CD4-positive, alpha-beta T cell treated with Interleukin-10 for 1 hour (primary cell): ENCODE data around the gene FABP2.
"Not testable (repeated sequence)": the region's sequence is repeated elsewhere in the genome, so short reads cannot be mapped to it uniquely, and the experiment has no call there.

ENCODE experiments used
- DNase-seq: peaks from one replicate; pipeline ENCODE4 v3.0.0-alpha.2; 2020

FABP2 gene

DNA sequence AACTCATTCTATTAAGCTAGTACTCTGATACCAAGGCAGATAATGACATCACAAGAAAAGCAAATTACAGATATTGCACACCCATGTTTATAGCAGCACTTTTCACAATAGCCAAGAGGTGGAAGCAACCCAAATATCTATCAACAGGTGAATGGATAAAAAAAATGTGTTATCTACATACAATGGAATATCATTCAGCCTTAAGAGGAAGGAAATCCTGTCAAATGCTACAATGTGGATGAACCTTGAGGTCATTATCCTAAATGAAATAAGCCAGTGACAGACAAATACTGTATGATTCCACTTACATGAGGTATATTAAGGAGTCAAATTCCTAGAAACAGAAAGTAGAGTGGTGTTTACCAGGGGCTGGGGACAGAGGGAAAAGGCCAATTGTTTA lies 14.3 kb downstream of the FABP2 start:
- no peak for DNase-seq

DNA sequence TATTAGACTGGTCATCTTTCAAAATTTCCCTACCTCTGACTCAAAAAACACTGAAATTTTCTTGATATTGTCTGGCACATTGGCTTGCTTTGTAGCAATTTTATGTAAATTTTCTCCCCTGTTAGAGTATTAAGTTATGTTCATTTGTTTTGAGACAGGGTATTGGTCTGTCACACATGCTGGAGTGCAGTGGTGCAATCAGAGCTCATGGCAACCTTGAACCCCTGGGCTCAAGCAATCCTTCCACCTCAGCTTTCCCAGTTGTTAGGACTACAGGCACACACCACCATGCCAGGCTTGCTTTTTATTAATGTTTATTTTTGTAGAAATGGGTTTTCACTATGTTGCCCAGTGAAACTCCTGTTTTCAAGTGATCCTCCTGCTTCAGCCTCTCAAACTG lies 17.5 kb downstream of the FABP2 start:
- no peak for DNase-seq

DNA sequence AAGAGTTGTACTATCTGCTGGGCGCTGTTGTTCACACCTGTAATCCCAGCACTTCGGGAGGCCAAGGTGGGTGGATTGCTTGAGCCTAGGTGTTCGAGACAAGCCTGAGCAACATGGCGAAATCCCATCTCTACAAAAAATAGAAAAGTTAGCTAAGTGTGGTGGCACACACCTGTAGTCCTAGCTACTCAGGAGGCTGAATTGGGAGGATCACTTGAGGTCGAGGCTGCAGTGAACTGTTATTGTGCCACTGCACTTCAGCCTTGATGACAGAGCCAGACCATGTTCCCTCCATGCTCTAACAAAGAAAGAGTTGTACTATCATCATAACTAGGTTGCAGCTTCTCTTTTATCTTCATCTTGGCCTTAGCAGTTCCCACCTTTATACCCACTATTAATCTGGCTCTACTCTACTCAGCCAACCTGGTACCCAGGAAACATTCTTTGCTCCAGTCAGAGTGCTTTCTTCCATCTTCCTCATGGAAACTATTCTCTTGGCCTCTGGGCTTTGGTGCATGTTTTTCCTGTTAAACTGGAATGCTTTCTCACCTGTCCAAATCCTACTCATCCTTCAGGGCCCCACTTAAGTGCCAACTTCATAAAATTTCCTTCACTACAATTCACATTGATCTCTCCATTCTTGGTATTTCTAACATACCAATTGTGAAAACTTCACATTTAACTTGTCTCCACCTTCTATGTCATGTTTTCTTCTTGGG lies 18.2 kb downstream of the FABP2 start:
- no peak for DNase-seq

DNA sequence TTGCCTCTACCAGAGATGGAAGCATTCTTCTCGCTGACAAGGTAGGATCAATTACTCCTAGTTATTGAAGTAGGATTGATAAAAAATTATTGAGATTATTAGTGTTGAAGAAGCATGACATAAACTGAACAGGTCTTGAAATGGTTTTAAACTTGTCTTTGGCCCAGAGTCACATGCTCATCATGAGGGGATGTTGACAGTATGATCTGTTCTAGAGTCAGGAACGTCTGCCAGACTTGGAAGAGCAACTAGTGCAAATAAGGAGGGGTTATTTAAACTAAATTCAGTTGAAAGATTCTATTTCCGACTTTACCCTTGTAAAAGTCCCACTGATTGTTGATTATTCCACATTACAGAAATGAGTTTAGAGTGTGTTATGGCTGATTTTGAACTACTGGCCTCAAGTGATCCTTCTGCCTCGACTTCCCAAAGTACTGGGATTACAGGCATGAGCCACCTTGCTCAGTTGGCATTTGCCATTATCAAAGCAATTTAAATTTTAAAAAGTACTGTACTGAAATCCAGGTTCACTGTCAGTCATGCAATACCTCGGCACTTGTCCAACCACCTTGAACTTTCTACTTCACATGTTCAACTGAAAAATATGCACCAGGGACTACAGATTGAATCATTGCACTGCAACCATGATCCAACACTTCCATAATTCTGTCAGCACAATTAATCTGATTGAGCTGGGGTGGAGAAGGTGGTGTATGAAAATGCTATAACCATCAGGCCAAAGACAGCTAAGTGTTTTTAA lies 19.7 kb downstream of the FABP2 start:
- no peak for DNase-seq

DNA sequence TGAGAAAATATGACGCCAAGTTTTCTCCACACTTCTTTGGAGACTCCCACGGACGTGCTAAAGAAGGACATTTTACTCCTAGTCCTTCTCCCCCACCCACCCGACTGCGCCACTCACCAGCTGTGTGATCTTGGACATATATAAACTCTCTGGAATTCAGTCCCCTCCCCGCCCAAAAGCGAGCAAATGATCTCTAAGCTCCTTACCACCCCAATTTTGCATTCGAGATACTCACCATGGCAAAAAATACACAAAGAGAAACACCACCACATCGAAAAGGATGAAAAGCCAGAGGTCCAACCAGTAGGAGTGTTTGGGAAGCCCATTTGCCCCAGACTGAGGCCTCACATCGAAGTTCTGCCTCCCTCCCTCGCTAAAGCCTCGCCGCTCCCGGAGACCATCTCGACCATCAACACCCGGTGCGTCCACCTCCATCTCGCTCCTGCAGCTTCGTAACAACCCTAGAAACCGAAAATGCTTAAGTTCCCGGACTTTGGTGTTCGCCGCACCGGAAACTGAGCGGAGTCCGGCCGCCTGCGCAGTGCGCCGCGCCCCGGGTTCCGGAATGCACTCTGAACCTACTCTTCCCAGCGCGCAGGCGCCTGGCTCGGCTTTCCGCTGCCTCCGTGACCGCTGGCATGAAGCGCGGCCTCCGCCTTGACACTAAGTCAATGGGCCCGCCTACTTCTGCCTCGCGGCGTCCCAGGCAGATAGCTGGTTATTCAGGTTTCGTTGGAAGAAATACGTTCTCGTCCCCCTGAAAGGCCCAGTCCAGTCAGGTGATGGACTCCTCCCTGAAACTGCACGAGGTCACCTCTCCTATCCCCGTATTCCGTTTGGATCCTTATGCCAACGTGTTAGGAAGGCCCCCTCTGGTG lies 21.6 kb downstream of the FABP2 start:
- DNase-seq = peak; percentile 94

DNA sequence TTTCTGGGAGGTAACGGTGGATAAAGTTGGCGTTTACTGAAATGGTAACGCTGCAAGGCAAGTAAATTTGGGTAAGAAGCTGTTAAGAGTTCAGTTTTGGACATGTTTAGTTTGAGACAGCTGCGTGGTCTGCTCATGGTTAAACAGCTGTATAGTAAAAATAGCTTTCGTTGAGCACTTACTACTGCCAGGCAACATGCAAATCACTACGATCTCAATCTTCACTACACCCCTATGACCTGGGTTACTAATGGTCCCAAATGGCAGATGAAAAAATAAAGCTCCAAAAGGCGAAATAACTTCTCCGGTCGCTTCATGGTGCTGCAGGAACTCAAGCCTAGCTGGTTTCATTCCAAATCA lies 22.2 kb downstream of the FABP2 start:
- no peak for DNase-seq

DNA sequence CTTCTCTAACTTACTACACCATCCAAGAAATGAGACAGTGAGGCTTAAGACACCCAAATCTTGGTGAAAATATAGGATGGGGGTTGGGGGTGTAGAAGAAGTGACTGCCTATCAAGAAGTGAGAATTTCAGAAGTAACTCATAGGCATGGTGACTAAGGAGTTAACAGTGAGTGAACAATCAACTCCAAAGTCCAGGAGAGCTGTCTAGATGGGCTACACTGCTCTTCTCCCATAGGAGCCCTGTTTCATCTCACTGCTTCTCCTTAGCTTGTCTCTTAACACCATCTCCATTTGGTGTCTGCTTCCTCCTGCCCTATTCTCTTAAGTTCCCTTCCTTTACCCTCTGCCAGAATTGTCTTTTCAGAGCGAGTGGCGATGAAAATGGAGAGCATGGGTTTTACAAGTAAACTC lies 22.7 kb downstream of the FABP2 start:
- peak; percentile 25 for DNase-seq

DNA sequence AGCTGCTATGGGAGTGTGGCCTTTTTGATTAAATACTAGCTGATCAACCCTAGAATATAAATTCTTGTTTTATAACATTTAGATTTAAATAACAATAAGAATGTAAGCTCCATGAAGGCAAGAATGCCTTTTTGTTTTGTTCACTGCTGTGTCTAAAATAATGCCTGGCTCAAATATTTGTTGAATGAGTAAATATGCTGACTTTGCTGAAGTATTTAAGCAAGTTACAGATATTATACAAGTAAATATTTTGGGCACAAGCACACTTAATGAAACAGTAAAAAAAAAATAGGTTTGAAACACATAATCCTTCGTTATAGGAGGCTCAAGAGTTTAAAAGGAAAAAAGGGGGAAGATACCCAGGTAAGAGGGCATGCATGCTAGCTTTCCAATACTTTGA lies 24.1 kb downstream of the FABP2 start:
- no peak for DNase-seq

DNA sequence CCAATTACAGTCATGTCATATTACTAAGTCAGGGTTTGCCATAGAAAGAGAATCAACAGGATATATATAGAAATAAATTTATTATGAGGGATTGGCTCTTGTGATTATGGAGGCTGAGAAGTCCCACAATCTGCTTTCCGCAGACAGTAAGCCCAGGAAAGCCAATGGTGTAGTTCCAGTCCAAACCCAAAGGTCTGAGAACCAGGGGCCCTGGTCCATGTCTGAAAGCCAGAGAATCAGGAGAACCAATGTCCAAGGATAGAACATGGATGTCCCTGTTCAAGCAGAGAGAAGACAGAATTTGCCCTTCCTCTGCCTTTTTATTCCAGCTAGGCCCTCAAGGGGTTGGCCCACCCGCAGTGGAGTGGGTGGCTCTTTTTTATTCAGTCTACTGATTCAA lies 25.6 kb downstream of the FABP2 start:
- no peak for DNase-seq

DNA sequence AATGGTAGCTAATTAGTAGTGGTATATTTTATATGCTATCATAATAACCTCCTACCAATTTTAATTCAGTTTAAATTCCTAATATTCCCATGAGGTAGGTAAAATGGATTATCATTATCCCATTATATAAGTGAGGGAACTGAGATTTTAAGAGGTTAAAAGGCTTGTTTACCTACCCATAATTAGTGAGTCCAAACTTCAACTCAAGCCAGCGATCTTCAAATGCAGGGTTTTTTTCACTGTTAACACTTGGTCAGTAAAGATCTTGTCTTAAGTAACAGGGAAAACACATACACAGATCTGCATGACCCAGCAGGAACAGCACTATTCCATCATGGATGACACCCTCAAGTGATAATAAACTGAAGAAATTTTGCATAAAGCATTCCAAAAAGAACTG lies 31.3 kb downstream of the FABP2 start:
- DNase-seq = no peak

DNA sequence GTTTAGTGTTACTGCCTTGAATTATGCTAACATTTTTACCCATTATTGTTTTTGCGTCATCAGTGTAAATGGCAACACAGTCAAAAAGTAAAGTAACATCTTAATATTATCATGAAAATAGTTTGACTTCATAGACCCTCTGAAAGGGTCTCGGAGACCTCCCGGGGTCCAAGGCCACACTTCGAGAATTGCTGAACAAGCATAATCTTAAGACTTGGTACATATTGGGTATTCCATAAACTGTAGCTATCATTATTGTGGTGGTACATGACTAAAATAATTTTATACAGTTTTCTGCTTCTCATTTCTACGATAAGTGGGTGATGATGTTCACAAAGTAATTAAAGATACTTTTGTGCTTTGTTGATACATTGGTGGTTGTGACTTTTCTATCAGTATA lies 32.6 kb downstream of the FABP2 start:
- DNase-seq = no peak

DNA sequence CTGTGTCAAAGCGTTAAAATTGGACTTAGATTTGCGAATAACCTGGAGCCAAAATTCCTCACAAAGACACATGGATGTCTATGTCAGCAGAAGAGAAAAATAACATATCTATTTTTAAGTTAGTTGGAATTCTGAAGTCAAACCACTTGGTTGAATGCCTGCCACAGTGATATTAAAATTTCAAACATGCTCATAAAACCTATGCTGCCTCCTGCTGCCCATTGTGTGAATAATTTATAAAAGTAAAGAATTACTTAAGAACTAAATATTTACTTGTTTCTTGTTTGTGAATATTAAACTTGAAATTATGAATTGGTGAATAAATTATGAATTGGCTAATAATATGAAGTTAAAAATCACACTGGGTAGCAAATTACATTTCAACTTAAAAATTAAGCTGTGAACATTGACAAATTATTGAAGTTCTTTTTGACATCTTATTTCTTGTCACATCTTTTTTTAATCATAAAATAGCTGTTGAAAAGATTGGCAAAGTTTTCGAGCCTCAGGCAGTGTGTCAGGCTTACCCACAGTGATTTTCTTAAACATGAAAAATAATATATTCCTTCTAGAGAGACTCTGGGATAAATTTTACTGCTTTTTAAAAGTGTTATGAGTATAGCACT lies 35.4 kb downstream of the FABP2 start:
- DNase-seq = peak; percentile 66

DNA sequence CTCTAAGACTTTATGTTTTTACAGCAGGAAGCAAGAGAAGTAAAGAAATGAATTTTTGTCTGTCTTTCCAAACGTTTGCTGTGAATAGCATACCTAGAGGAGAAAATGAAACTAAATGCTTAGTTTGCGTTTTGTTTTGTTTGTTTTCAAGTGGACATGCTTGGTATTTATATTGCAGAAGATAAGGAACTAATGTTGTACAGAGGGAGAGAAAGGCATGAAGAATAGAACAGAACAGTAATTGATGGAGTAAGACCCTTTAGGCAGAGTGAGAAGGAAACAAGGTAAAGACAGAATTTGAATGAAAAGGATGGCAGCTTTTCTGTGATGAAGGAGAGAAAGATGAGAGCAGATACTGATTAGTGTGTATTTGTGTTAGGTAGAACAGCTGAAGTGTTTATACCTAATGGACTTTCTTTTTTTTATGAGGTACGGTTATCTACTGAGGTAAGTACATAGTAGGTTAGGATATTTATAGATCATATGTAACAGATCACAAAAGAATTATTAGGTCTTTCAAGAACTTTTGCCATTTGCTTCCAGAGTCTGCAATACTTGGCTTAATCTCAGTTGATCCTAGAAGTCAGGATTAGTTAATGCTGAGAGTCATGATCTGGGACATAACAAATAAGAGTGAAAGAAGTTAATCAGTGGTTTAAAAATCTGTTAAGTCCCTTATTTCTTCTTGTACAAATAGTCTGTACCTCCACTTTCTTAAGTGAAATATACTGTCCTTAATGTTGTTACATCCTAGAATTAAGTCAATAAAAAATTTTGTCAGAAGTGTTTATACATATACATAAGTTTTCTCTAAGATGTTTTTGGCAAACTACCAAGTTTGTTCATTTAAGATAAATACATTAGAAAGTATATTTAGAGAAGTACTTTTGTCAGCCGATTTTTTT lies 36.8 kb downstream of the FABP2 start:
- no peak for DNase-seq

DNA sequence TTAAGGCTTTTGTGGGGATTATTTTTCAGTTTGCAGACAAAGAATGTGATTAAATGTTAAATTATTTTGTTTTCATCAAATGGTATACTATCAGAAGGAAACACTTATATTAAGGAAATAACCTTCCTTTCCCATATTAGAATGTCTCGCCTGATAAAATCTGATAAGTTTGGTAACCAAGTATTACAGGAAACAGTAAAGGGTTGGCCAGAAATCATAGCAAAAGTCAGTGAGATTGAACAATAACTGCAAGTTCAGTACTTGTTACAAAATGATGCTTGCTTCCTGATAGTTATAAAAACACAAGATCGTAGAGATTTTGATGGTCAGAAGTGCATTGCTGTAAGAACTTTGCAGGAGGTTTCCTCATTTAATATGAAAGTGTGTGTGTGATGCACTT lies 40.5 kb downstream of the FABP2 start:
- no peak for DNase-seq

DNA sequence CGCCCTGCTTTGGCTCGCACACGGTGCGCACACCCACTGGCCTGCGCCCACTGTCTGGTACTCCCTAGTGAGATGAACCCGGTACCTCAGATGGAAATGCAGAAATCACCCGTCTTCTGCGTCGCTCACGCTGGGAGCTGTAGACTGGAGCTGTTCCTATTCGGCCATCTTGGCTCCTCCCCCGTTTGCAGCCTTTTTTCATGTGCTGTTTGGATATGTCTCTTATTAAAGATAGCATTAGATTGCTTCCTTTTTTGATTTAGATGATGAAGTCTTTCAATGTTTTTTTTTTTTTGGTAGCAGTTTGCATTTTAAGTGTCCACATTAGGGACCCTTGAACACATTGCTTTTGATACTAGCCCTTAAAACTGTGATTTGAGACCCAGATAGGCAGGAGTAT lies 42.0 kb downstream of the FABP2 start:
- DNase-seq = not testable (repeated sequence)

DNA sequence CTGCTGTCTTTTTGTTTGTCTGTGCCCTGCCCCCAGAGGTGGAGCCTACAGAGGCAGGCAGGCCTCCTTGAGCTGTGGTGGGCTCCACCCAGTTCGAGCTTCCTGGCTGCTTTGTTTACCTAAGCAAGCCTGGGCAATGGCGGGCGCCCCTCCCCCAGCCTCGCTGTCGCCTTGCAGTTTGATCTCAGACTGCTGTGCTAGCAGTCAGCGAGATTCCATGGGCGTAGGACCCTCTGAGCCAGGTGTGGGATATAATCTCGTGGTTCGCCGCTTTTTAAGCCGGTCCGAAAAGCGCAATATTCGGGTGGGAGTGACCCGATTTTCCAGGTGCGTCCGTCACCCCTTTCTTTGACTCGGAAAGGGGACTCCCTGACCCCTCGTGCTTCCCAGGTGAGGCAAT lies 42.4 kb downstream of the FABP2 start:
- not testable (repeated sequence) for DNase-seq

DNA sequence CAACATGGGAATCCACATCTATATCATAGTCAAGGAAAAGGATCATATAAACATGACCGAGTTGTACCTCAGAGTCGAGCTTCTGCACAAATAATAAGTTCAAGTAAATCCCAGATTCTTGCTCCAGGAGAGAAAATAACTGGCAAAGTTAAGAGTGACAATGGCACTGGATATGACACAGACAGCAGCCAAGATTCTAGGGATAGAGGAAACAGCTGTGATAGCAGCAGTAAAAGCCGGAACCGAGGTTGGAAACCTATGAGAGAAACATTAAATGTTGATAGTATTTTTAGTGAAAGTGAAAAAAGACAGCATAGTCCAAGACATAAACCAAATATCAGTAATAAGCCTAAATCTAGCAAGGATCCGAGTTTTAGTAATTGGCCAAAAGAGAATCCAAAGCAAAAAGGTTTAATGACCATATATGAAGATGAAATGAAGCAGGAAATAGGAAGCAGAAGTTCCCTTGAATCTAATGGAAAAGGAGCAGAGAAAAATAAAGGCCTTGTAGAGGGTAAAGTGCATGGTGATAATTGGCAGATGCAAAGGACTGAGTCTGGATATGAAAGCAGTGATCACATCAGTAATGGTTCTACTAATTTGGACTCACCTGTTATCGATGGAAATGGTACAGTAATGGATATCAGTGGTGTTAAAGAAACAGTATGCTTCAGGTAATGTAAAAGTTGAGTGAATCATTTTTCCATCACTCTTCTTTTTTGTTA lies 50.4 kb downstream of the FABP2 start:
- DNase-seq = no peak

DNA sequence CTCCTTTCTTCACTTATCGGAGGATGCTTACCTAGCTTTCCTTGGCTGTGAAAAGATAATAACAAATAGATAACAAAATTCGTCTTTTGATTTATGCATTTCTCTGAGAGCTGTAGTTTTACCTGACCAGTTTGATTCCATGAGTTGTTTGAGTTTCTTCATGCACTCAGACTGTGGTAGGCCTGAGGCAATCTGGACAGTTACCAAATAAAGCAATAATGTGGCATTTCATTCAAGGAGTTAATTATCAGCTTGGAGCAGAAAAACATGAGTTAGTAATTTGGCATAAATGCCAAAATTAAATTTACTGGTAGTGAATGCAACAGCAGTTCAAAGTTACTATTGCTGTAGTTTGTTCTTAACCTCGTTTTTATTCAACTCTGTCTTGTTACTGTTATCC lies 53.5 kb downstream of the FABP2 start:
- no peak for DNase-seq
